KG1 (cell line): ENCODE data around the gene RBFOX1.

Experiments used
- DNase-seq: peaks from one replicate; lab custom pipeline; 2025; lab: John Stamatoyannopoulos, UW

The RBFOX1 gene

GRCh38 chr16:7420843-7421242, 88.2 kb downstream of the RBFOX1 start:
- DNase-seq: no peak

- no peak for DNase-seq
Observed at GRCh38 chr16:7421578-7421977, 88.9 kb downstream of the RBFOX1 start.

- DNase-seq: no peak
Observed at GRCh38 chr16:7422036-7422888, 89.6 kb downstream of the RBFOX1 start.

GRCh38 chr16:7423434-7424044, 90.9 kb downstream of the RBFOX1 start:
- no peak for DNase-seq

GRCh38 chr16:7426161-7426560, 93.5 kb downstream of the RBFOX1 start:
- DNase-seq: no peak

- no peak for DNase-seq
Observed at GRCh38 chr16:7431723-7432122, 99.1 kb downstream of the RBFOX1 start.

GRCh38 chr16:7436306-7436705, 103.7 kb downstream of the RBFOX1 start:
- no peak for DNase-seq

GRCh38 chr16:7437135-7437804, 104.6 kb downstream of the RBFOX1 start:
- DNase-seq: no peak

- DNase-seq: no peak
Observed at GRCh38 chr16:7437843-7438242, 105.2 kb downstream of the RBFOX1 start.

GRCh38 chr16:7438601-7439000, 106.0 kb downstream of the RBFOX1 start:
- no peak for DNase-seq

GRCh38 chr16:7439518-7439917, 106.9 kb downstream of the RBFOX1 start:
- DNase-seq: no peak

GRCh38 chr16:7440886-7441400, 108.3 kb downstream of the RBFOX1 start:
- DNase-seq: no peak

GRCh38 chr16:7442050-7442449, 109.4 kb downstream of the RBFOX1 start:
- no peak for DNase-seq

GRCh38 chr16:7443142-7443541, 110.5 kb downstream of the RBFOX1 start:
- no peak for DNase-seq

- no peak for DNase-seq
Observed at GRCh38 chr16:7443648-7444365, 111.2 kb downstream of the RBFOX1 start.

GRCh38 chr16:7449306-7449705, 116.7 kb downstream of the RBFOX1 start:
- DNase-seq: no peak

- no peak for DNase-seq
Observed at GRCh38 chr16:7449808-7450207, 117.2 kb downstream of the RBFOX1 start.

GRCh38 chr16:7450440-7450839, 117.8 kb downstream of the RBFOX1 start:
- DNase-seq: no peak

- DNase-seq: no peak
Observed at GRCh38 chr16:7452090-7452489, 119.4 kb downstream of the RBFOX1 start.

GRCh38 chr16:7456211-7456610, 123.6 kb downstream of the RBFOX1 start:
- DNase-seq: no peak

- no peak for DNase-seq
Observed at GRCh38 chr16:7458144-7458543, 125.5 kb downstream of the RBFOX1 start.

GRCh38 chr16:7470344-7470743, 137.7 kb downstream of the RBFOX1 start:
- DNase-seq: no peak
